Stimulated activated CD8-positive, alpha-beta memory T cell treated with anti-CD3 and anti-CD28 coated beads, Interleukin-2, amount 100 ng/mL, for 48 hours (primary cell): ENCODE results near the gene PDE3B.
"Not testable (repeated sequence)": the region's sequence is repeated elsewhere in the genome, so short reads cannot be mapped to it uniquely, and the experiment has no call there.

Experiments used
- DNase-seq, 2 donors: peaks; one replicate each; pipeline ENCODE4 v3.0.0-alpha.2; 2020; ENCODE audit warnings: low read depth in 2 of 2

Gene PDE3B

DNA sequence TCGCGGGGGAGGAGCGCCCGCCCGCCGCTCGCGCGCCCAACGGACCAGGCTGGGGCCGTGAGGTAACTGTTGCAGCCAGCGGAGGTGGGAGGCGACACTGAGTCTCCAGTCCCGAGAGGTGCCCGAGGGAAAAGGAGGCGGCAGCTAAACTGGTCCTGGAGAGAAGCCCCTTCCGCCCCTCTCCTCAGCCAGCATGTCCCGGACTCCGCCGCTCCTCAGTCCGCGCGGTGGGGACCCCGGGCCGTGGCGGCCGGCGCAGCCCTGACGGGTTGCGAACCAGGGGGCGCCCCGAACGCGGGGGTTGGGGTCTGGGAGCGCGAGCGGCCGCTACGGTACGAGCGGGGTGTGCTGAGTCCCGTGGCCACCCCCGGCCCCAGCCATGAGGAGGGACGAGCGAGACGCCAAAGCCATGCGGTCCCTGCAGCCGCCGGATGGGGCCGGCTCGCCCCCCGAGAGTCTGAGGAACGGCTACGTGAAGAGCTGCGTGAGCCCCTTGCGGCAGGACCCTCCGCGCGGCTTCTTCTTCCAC, at the start of gene PDE3B:
TSS of gene PDE3B (plus strand) at position 108 of the 529 bp plus-strand sequence. CDS start at position 380, 272 bp downstream.
- DNase-seq = peak; percentile 73 to 78

DNA sequence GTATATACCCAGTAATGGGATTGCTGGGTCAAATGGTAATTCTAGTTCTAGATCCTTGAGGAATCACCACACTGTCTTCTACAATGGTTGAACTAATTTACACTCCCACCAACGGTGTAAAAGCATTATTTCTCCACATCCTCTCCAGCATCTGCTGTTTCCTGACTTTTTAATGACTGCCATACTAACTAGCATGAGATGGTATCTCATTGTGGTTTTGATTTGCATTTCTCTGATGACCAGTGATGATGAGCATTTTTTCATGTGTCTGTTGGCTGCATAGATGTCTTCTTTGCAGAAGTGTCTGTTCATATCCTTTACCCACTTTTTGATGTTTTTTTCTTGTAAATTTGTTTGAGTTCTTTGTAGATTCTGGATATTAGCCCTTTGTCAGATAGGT, 48.3 kb upstream of the PDE3B start:
- DNase-seq = not testable (repeated sequence)

DNA sequence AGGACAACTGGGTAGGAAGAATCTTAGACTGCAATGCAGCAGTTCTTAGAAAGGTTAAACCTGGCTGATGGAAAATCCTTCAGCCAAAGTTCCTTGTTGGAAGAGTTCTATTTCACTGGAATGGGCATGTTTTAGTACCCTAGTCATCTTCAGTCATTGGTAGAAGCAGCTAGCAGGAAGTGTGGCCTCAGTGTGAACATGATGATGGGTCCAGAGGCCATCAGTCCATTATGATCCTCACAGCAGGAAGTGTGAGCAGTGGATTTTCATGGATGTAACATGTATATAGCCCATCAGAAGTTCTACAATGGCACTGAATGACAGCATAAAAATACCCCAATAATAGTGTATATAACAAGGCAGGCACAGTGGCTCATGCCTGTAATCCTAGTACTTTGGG, 35.9 kb upstream of the PDE3B start:
- DNase-seq = no peak

DNA sequence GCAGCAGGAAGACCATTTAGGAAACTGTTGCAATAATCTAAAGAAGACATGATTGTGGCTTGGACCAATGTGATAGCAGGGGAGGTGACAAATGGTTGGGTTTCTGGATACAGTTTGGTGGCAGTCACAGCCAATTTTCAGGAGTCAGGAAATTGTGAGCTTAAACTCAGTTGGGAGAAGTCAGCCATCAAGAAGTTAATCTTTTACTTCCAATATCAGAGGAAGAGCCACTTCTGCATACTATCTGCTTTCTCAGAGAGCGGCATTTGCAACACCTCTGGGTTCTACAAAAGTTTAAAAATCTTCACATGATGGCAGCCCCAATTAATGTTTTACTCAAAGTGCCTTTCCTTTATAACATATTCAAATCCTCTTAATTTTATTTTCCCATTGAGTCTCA, 33.7 kb upstream of the PDE3B start:
- no peak for DNase-seq

DNA sequence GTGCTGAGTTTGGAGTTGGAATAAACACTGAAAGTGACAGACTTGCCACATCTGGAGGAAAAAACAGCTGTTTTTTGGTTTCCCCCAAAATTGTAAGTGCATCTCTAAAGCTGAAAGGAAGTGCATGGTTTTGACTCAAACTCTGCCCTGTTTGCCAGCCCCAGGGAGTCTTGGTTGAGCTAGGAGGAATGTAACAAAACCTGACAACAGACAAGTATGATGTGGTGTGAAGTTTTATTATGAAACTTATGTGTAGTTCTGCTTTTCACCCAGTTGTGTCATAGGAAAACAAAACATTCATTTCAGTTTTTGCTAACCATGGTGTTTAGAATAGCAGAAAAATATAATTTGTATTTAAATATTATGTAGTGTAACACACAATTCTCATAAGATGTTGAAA, 31.7 kb upstream of the PDE3B start:
- DNase-seq = no peak

DNA sequence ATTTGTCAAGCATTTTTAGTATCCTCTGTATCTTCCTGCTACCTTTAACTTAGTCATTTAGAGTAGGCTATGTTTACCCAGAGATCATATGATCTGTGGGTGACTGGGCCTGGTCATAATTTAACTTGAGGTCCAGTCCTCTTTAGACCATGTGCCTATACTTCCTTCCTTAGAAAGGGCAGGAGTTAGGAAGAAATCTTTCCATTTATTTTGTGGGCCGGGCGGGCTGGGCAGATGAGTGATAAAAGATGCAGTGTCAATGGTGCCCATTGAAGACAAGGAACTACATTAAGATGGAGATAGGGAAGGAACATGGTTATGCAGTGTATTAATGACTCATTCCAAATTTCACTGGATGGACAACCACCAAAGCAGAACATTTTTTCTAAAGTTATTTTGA, 30.9 kb upstream of the PDE3B start:
- DNase-seq = no peak

DNA sequence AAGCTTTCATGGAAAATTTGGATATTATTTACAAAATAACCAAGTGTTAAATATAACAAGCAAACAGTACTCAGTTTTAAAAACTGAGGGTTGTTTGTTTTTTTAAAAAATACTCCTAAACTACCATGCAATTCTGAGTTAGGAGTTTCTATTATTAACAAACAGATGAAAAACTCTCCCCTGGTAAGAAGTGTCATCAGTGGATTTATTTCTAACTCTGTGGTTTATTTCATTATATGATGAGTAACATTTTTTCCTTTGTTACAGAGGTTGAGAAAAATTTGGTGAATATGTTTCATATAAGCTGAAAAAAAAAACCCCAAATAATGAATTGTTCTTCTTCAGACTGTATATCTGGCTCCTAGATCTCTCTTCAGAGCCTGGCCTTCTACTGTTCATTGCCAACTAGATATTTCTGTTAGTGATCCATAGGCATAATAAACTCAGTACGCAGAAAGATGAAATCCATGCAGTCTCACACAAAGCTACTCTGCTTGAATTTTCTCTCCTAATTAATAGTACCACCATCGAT, 29.4 kb upstream of the PDE3B start:
- DNase-seq = no peak

DNA sequence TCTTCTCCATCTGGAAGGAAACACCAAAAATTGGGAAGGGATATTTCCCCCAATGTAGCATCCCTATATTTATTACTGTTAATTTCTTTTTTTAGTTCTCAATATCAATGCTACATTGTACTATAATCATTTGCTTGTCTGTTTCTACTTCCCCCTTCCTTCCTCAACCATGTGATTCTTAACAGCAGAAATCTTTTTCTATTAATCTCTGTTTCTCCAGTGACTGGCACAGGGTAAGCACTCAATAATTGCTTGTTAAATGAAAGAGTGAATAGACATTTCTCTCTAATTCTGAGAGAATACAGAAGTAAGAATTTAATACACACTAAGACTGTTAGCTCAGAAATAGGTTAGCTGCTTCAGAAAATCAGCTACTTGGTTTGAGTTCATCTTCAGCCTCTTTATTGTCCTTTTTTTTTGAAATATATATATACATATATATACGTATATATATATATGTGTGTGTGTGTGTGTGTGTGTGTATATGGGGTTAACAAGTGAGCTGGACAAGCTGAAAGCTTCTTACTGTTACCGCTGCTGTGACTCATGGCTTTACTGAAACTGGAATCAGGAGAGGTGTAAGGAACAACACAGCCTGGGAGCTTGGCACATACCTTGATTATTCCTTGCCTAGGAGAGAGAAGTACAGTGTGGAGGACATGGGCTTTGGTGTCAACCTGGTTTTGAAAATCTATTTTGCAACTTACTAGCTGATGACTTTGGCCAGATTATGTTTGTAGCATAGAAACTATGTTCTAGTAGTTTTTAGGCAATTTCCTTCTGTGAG, 26.2 kb upstream of the PDE3B start:
- DNase-seq = no peak

DNA sequence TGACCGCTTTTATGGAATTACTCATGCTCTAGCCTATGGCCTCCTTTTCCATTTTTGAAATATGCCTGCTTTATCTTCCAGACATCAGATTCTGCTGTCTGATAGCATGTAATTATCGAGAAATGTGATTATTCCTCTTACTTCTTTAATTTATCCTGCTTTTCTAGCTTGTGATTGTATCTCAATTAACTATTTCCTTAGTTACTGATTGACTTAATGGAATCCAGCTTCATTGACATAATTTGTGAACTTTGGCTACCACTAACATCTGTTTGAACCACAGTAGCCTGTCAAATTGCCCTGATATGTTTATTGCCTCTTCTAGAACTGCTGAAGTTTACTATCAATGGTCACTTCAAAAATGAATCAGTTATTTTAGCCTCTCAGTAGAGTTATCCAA, 25.5 kb upstream of the PDE3B start:
- no peak for DNase-seq

DNA sequence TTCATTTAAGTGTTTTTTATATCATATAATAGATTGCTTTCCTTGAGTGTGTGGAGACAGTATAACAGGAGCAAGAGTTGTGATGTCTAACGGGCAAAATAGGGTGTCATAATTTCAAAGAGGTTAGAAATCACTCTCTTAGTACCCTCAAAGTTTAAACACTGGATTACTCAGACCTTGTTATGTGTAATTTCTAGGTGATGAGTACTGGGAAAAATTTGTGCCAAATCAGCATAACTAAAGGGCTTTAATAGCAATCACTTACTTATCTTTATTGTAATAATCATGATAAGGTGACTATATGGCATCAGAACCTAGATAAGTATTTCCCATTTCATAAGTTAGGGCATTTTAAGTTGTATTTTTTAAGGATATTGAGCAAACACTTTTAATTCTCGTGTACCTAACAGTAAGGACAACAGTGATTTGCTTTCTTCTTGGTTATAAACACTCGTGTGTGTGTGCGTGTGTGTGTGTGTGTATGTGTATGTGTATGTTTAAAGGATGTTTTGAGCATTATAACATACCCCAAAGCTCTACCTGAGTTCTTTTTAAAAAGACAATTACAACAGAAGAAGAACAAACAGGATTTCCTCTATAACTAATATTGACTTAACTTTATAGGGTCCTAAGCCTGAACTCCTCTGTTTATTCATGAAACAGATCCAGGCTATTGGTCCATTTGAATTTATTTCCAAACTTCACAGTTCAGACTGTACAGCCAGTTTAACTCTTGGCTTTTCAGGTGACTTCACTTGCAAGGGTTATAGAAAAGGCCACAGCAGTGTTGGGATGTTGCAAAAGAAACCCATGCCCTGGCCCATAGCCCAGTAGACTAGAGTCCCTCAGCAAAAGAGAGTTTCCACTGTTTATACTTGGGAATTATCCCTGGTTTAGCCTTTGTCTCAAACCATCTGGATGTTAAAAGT, 23.7 kb upstream of the PDE3B start:
- DNase-seq = no peak

DNA sequence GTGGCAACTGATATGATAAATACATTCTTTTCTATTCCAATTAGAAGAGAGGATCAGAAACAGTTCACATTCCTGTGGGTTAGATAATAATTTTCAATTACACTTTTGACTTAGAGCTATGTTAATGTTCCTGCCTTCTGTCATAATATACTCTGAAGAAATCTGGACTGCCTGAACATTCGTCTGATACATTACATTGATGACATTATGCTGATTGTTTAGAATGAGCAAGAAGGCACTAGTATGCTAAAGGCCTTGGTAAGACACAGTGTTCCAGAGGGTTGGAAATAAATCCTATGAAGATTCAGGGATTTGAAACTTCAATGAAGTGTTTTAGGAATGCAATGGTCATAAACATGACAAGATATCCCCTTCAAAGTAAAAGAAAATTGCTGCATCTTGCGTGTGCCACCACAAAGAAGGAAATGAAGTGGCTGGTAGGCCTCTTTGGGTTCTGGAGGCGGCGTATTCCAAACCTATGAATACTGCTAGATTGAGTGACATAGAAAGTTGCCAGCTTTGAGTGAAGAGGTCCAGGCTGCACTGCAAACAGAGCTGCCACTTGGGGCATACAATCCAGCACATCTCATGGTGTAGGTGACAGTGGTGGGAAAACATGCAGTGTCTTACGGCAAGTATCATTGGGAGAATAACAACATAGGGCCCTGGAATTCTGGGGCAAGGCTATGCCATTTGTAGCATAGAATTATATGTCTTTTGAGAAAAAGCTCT, 21.2 kb upstream of the PDE3B start:
- no peak for DNase-seq

DNA sequence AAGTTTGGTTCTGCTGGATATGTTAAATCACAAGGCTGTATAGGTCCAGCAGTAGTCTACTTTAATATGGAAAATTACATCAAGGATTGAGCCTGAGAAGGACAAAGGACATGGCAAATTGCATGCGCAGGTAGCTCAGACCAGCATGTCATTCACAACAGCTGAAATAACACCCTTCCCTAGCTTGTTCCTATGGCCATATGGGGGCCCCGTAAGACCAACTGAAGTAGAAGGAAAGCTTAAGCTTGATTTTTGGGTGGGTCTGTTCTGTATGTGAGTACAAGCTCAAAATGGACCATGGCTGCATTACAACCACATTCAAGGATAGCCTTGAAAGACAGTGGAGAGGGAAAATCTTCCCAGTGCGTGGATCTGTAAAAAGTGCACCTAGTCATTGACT, 20.6 kb upstream of the PDE3B start:
- DNase-seq = no peak

DNA sequence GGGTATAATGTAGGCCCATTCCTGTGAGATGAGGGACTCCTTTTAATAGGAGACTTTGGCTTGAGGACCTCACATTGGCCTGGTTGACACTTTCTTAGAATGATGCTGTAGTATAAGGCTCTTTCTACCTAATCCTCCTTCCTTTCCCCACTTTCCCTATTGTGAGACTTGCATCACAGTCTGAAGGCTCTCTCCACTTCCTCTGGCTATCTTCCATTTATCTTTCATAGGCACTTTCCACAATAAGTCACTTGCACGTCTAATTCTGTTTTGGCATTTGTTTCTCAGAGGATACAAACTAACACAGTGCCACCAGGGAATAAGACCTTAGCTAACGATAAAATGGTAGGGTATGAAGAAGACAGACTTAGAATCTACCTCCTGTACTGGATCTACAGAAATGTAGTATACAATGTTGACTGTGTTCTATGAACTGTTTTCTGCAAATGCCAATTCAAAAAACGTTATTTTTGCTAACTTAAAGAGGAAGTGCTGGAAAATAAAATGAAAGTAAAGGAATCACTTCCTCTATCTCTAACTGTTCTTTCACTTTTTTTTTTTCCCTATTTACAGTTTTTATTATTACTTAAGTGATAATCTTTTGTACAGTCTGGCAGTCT, 17.9 kb upstream of the PDE3B start:
- DNase-seq = no peak

DNA sequence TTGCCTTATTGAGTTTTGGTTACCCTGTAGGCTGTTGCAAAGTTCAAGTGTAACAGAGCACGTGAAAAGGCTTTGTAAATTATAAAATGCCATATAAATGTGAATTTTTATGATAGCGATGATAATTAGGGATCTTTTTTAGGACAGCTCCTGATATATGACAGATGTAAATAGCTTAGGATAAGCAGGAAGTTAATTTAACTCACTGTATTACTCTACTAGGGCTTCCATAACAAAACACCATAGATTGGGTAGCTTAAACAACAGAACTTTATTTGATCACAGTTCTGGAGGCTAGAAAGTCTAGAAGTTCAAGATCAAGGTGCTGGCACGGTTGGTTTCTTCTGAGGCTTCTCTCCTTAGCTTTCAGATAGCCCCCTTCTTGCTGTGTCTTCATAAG, 17.0 kb upstream of the PDE3B start:
- no peak for DNase-seq

DNA sequence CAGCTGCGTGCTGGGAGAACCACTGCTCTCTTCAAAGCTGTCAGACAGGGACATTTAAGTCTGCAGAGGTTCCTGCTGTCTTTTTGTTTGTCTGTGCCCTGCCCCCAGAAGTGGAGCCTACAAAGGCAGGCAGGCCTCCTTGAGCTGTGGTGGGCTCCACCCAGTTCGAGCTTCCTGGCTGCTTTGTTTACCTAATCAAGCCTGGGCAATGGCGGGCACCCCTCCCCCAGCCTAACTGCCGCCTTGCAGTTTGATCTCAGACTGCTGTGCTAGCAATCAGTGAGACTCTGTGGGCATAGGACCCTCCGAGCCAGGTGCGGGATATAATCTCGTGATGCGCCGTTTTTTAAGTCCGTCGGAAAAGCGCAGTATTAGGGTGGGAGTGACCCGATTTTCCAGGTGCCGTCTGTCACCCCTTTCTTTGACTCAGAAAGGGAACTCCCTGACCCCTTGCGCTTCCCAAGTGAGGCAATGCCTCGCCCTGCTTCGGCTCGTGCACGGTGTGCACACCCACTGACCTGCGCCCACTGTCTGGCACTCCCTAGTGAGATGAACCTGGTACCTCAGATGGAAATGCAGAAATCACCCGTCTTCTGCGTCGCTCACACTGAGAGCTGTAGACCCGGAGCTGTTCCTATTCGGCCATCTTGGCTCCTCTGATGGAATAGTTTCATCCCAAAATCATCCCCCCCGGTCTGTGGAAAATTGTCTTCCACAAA, 9.9 kb upstream of the PDE3B start:
- not testable (repeated sequence) for DNase-seq

DNA sequence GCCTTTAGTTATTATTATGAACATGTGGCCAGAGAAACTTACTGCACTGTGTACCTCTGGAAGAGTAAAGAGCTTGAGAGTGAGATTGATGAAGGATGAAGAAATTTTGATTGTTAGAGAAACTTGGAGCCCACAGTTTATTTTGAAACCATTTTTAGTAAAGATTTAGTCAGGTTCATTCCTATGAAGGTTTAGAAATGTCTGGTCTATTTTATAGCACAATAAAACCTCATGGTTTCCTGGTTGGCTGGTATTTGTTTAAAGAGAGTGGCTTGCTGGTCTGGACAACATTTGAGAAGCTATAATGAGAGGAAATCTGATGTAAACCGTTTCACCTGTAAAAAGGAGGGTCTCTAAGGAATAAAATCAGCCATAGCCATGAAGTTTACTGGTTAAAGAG, 8.8 kb upstream of the PDE3B start:
- no peak for DNase-seq

DNA sequence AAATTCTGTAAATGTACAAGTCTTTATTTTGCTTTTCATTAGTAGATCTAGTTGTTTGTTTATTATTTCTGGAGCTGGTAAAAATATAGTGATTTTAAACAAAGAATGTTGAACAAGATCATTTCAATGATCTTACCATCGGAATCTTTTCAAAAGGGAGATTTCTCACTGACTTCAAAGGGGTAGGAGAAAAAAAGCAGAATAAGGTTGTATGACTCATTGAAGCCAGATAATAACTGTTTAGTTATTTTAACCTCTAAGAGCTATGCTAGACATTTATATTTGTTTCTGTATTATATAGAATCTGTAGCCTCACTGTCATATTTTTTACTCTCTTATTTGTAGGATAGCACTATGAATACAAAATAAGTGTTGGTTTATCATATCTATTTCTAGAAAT, 8.1 kb upstream of the PDE3B start:
- no peak for DNase-seq

DNA sequence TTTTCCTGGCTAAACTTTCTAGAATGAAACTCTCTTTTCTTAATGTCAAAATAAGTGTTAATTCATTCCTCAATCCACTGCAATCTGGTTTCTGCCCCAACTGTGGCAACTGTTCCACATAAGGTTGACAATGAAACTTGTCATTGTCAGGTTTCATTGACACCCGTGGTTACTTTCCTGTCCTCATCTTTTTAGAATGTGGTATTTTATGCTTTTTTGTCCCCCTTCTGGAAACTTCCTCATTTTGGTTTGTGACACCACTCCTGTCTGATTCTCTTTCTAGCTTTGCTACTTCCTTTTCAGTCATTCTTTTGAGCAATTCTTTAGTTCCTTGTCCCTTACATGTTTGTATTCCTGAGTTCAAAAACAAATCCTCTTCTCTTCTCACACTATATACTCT, 7.5 kb upstream of the PDE3B start:
- DNase-seq = no peak

DNA sequence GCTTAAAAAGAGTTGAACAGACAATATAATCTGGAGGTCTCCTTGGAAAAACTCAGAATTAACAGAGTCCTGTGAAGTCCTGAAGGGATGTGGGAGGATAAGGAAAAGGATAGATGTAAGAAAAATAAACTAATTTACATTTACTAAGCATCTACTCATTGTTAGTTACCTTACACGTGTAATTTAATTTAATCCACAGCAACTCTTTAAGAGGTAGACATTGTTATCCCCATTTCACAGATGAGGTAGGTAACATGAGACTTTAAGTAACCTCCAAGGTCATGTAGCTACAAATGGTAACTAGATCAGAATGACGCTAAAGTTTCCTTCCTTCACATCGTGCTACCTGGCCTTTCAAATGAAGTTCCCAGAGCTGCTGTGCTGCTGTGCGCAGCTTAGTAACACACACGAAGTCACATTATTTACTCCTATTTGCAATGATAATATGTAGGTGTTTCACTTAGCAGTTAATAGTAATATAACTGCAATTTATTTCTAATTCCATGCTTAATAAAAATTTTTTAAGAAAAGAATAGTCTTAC, 5.7 kb upstream of the PDE3B start:
- DNase-seq = no peak

DNA sequence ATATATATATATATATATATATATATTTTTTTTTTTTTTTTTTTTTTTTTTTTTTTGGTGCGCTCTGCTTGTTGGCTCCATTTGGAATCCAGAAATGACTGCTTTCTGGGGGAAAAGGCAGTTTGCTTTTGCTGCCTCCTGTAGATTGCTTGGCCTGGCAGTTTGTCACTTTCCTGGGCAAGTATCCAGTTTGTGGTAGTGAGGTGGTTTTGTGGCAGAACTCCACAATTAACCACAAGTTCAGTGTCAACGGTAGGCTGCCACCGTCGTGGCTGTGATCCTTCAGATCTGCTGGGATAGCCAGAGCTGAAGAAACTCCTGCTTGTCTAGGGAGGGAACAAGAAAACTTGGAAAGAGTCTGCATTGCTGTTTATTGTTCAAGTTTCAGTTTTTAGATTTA, 5.0 kb upstream of the PDE3B start:
- no peak for DNase-seq
